NCI-H1694 (cell line): Measurements from ENCODE around the gene KIF6.
A peak's percentile ranks its signal among the peaks of the same experiment; 100 is the strongest.

Experiments
- DNase-seq: peaks from one replicate; lab custom pipeline; 2025; lab: John Stamatoyannopoulos, UW

KIF6 gene

DNA sequence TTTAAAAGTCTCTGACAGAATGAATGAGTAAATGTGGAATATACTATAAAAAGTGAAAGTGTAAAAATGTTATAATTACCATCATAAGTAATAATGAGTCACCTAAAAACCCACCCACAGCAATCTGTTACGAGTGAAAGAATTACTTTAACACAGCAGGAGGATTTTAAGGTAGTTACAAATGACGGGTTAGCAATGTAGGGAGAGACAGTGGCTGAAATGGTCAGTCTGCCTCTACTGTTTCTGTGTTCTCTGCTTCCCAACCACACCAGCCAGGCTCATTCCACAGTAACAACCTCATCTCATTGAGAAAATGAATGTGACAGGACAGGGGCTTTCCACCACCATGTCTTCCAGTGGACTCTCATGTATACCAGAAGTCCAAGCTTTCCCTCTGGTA is 278.3 kb downstream of the KIF6 start:
- DNase-seq: no peak

DNA sequence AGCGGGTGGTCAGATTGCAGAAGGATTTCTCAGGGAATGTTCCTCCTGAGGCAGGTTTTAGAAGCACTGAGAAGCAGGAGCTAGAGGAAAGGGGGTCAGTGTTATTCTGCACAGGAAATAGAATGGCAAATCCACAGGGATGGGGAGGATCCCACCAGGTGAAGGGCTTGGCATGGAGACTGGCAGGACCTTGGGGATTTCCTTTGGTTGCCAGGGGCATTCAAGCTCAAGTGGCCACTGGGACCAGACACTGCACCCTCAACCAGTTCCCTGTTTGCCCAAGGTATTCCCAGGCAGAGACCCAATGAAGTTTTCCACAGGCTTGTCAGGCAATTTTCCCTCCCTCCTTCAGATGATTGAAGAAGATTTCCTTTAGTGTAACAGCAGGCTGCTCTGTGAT is 279.5 kb downstream of the KIF6 start:
- no peak for DNase-seq

DNA sequence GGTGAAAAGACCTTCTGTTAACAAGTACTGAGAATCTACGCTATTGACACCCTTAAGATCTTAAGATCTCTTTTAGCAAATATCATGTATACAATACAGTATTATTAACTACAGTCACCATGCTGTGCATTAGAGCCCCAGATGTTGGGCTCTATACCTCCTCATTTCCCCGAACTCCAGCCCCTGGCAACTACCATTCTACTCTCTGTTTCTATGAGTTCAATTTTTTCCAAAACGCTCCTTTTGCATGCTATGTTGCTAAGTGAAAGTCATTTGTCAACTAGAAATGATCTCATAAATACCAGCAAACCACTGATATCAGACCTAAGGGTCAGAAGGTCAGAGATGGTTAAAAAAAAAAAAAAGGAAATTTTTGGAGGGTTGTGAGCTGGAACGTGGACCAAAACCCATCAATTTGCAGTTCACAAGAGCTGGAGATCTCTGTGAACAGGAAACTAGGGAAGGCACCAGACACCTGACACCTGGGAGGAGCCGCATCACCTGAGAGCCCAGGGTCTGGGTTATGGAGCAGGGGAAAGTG is 280.7 kb downstream of the KIF6 start:
- no peak for DNase-seq

DNA sequence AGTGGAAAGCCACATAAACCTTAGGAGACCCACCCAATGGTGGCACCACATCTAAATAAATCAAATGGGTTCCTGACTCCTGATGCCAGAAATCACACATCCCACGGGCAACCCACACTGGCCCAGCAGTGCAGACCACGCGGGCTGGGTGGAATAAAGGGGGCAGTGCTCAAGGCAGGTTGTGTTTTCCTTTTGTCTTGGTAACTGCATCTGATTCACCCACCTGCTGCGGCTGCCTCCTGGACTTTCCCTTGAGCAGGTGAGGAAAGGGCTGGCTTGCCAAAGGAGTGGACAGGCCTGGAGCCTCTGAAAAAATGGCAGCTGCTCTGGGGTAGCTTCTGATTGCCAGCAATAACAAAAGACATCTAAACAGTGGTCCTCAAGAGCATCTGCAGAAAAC is 283.2 kb downstream of the KIF6 start:
- DNase-seq: no peak

DNA sequence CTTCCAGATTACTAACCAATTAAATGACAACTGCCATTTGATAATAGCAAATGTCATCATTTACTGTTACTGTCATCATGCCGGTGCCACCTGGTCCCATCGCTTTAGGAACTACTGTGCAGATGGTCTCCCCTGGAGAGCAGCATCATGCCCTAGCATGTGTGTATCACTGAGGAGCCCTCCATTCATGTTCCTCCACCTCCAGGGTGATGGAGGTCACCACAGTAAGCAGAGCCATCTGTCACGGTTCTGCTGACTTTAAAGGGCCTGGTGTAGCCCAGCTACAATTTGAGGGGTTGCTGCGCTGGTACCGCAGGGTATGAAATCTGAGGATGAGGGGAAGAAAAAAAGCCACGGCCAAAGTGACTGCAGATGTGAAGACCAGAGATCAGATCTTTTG is 283.9 kb downstream of the KIF6 start:
- peak; percentile 91 for DNase-seq

DNA sequence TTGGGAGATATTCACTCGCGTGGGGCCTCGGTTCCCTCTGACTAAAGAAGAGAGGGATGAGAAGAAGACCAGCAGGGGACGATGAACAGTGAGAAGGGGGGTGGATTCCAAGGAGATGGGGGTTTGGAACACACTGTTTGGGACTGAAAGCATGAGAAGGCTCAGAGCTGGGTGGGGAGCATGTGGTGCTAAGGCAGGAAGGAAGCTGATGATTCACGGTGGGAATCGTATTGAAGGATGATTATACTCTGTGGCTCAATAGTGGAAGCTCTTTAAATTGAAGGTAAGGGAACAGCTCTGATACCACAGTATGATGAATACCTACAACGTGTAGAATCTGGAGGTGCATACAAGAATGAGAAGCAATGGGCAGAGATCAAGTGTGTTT is 285.2 kb downstream of the KIF6 start:
- no peak for DNase-seq

DNA sequence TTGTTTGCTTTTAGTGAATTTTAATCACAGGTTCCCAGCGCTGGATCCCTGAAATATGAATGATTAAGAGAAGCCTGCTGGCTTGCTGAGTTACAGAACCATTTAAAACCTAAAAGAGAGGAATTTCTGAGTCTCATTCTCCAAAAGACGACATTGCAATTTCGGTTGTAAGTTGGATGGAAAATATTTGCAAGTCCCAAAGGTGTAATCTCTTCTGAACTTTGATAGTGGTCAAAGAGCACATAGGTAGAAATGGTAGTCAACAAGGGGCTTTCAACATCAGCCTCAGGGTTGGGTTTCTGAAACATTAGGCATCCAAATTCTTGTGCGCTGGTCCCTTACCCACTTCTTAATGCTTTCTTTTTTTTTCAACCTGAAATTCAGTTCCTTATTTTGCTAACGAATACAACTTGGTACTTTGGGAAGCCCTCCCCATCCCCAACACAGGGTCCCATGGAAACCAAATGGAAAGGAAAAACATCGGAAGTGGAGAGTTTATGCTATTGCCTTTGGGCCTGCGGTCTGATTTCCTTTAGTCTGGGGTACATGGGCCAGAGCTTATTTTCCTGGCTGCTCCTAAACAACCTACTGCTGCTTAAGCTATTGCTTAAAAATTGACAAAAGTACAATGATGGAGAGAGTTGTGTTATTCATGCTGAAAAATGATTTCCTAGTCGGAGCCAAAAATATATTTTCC is 285.7 kb downstream of the KIF6 start:
- DNase-seq: no peak

DNA sequence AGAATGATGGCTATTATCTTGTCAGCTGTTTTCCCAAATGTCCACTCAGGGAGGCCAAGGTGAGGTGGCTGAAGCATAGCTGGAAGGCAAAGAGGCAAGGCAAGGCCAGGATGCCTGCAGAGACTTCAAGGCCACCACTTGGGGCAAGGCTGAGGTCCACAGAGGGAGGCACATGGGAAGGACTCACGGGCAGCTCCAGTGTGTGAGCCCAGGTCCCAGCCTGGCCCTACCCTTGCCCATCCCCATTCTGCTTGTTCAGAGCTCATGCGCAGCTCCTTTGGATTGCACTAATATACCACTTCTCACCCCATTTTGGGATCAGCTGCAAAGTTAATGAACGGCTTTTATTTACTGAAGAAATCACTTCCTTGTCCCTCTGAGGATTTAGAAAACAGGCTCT is 291.6 kb downstream of the KIF6 start:
- no peak for DNase-seq

DNA sequence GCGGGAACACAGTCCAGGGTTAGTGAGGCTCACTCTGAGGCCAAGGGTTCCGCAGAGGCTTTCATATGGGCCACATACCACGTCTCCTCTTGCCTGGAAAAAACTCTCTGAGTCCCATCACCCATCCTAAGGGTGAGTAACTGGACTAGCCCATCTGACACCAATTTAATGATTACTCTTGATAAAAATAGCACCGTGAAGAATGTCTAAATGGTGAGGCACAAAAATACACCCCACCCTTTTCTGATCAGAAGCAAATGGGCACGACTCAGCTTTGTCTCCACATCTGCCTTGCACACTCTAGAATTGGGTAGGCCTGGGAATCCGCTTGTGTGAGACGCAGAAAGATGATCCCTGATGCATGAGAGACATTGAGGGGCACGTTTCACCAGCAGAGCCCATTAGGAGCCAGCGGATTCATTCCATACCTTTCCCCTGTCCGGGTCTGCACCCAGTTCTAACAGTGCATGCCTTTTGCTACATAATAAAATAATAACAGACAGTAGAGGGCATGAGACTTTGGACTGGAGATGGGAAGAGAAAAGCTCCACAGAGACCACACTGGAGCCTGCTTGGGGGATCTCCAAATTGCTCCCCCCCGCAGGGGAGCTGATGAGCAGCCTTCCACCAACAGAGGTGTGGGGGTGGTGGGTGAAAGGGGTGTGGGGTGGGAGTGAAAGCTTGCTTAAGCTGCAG is 292.7 kb downstream of the KIF6 start:
- DNase-seq: no peak

DNA sequence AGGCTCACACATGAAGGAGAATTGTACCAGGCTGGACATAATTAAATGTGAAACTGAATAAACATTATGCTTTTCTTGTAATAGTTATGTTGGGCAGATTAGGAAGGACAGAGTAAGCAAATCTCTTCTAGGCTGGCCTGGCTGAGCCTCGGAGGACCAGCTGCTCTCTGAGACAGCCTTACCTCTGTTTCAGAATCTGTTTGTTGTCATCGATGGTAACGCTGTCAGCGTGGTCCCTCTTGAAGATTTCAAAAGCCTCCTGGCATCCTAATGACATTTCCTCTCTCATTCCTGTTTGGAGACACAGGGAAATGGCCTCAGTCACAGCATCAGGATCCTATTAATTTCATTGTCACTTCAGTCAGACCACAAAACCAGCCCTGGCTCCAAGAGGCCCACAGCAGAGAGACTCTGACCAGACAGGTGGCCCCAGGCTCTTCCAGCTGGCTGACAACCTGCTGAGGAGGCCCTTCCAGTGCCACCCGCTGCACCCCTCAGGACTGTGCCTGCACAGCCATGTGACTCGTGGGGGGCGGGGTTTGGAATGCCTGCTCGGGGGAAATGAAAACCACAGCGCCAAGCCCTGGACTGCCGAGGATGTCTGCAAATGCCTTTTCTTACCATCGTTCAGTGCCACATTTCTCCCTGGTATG is 294.2 kb downstream of the KIF6 start:
- no peak for DNase-seq

DNA sequence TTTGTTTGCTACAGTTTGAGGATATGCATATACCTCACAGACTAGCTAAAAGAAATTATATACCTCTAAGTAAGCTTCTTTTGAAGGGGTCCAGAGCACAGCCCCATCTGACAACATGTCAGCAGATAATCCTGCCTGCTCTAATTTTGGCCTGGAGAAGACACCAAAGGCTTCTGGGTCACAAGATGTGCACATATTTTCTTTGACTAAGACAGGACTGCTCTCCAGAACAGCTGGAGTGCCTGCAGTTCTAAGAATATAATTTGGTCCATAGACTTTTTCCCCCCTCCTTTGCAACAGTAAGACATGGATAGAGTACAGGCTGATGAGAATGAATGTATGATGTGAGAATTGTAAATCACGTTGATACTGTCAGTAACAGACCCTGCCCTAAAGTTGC is 294.8 kb downstream of the KIF6 start:
- no peak for DNase-seq

DNA sequence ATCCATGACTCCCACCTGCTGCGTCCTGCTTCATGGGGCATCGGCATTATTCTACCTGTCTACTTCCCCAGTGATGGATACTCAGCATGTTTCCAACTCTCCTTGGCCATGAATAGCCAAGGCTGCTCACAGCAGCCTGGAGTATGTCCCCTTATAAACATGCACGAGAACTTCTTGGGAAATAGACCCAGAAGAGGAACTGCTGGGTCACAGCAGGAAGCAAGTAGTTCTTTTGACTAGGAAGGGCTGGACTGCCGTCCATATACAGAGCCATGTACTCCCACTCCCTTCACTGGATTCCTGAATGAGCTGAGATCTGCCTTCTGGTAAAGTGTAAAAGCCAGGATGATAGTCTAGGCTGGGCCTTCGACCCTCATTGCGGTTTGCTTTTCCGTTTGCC is 296.4 kb downstream of the KIF6 start:
- DNase-seq: no peak

DNA sequence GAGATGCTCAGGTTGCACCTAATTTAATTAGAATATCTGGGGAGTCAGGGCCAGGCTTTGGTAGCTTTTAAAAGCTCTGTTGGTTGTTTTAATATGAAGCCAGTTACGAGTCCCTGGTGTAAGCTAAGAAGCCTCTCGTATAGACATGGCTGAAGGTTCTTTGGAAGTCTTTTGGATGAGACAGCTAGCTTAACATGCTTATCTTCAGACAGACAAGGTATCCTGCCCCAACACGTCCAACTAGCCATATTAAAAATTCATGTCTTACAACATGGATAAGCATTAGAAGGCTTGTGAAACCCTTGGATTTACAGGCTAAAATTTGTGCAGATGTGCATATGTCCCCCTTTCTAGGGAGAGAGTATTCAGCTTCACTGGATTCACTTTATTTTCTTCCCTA is 297.1 kb downstream of the KIF6 start:
- no peak for DNase-seq

DNA sequence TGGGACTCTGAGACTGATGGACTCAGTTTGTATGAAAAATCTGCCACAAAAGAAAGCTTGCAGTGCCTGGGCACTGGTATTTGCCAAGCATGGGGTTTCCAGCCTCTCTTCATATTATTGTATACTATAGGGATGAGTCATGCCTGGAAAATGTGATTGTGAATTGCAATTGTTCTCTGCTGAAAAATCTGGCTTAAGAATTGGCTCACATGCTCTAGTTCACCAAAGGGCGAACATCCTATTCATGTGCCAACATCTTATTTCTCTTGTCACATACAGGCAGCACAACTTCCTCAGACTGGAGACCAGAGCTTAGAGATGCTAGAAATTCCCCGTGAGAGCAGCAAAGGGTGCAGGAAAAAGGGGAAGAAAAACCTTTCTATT is 299.1 kb downstream of the KIF6 start:
- DNase-seq: no peak

DNA sequence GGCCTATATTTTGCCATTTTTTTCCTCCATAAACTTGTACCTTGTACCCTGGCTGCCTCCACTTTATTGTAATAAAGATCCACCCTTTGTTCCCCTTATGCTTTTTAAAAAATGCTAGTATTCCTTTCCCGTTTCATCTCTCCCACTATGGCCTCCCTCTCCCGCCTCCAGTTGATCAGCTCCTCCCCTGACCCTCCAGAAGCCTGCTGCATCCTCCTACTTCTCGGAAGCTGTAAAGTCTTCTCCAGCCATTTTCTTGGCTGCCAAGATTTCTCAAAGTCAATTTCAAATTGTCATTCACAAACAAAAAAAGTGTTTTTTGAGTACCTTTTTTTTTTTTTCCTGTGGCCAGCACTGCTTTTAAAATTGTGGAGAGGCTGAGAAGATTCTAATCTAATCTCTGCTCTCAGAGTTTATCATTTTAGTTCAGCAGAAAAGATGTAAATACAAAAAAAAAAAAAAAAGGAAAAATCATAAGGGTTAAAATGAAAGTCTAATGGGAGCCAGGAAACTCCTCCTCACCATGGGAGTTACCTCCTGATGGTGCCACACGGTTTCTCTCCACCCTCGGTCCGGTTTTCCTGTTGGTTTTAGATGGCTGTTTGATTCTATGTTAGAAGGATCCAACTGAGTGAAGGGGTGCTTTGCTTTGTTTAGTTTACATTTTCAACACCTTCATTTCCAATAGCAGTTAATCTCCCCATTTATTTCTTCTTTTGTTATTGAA is 299.7 kb downstream of the KIF6 start:
- no peak for DNase-seq

DNA sequence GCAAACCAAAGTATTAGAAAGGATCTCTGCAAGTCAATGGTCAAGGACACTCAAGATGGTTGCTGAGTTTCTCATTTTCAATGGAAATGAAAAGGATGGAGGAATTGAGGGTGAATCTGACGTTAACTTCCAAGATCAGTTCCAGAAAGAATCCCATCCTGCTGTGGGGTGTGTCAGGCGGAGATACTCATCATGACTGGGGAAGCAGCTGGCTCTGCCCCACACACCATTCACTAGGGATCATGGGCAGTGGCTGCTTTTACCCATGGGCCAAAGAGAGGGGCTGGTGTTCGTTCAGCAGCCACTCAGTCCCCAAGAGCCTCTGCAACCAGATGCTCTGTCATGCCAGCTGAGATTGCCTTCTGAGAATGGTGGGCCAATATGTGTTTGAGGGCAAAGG is 300.4 kb downstream of the KIF6 start:
- DNase-seq: no peak

DNA sequence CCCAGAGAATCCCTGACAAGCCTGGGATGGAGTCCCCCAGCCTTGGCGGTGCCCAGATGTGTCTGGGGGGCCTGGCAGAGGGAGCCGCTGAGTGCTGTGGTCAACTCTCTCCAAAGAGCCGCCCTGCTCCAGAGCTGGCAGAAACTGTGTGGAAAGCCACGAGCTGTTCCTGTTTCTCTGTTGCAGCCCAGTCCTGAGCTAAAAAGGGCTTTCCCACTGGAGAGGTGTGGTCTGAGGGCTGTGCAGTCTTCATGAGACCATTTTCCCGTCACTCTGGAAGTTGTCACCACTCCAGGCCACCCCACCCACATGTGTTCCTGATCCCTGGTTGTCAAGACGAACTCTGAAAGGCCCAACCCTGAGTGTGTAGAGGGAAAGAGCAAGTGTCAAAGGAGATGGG is 303.0 kb downstream of the KIF6 start:
- no peak for DNase-seq

DNA sequence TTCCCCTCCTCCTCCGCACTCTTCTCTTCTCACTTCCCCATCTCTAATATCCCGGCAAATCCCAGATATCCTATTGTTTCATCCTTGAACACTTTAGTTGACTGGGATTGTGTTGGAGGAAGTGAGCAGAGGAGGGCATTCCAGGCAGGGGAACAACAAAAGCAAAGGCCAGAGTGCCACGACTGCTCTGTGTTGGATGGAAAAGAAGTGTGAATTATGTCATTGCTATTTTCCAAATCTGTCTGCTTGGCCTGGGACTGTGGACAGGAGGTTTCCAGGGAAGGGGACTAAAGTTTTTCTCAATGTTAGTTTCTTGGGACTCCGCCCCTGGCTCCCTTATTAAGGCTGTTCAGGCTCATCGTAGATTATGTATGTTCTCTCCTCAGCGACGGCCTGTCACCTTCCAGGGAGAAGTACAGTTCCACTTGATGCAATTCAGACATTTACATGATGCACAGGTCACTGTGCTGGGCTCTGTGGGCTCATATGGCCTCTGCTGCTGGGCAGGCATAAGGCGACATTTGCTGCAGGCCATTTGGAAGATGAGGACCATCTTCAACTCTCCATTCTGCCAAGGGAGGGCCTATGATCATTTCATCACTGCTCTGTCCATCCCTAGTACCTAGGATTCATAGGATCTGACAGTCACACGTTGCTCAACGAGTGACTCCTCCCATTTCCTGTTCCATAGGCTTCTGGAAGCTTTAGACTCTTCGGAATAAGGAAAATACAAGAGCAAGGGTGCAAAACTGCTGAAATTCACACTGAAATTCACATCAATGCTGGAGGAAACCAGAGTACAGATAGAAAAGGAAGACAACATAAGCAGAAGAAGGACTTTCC is 303.6 kb downstream of the KIF6 start:
- no peak for DNase-seq

DNA sequence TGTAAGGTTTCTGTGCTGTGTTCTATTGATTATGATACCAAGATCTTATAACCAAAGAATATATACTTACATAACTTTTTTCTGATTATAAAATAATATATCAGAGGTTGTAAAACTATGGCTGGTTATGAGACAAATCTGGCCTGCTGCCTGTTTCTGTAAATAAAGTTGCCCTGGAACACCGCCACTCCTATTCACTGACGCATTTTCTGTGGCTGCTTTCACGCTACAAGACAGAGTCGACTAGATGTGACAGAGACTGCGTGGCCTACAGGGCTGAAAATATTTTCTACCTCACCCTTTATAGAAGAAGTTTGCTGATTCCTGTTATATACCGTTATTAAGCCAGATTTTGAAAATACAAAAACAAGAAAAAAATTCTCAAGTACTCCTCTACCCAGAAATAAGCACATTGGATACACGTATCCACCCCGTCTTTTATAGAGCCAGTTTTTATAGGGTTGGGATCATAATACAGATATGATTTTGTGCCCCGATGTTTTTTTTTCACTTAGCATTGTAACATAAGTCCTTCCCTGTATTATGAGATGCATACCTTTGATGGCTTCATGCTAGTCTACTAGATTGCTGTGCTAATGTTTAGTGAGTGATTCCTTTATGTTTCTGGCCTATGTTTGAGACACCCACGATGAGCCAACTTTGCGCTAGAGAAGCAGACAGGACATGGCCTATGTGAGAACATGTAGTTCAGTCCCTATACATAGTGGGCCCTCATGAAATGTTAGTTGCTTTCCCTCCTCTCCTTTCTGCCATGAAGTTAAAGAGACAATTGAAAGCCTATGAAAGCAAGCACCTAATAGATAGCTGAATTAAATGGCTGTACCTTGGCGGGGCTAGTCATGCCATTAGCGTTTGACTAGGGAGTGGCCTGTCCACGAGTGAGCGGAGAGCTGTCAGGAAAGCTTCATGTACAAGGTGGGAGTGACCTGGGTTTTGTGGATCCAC is 304.6 kb downstream of the KIF6 start:
- DNase-seq: no peak

DNA sequence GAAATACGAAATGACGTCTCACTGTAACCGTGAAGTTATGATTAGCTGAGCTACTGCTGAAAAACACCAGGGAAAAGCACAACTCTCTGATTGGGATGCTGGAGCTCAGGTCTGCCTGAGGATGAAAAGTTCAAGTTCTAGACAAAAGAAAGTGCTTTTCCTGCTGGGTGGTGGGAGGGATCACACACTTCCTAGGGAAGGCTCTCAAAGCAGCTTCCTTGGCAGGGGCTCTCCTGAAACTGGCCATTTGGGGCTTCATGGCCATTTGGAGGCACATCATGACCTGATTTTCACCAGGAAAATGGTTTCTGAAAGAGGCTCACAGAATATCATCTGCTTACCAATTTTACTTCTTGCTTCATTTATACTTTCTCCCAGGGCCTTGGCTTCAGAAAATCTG is 305.6 kb downstream of the KIF6 start:
- no peak for DNase-seq

DNA sequence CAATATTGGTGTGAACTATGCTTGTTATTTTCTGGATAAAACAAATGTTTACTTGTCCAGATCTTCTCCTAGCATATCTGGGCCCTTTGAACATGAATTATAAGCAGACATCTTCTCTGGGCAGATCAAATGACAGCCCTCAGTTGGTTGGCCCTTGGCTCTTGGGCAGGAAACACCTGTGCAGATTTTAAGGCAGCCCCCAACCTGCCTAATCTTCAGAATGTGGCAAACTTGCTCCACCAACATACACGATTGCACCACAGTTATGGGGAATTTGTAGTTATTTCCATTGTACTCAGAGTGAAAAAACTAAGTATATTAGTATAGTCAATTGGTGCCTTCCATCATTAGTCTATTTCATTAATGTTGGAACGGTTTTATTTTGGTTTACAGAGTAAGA is 307.8 kb downstream of the KIF6 start:
- DNase-seq: no peak
